Measurements from ENCODE around the gene PDE1A.

GRCh38 chr2:182378759-182379158 lies 48.1 kb downstream of the PDE1A start:
- TF ChIP-seq EZH2phosphoT487 (IDR thresholded peaks at IDR 0.05; ENCODE audit: borderline replicate concordance, low read length) (no peak), CTCF (IDR thresholded peaks at IDR 0.05; ENCODE audit: low read depth, low read length, poor library complexity, severe bottlenecking) (no peak)

Measured in DOHH2 (cell line).